Loucy (cell line): Measurements from ENCODE around the gene KLHL41.

Source experiments
- H2AFZ ChIP-seq: fragments of 200-600 bp; sonication (generic); 2 replicates; pipeline ENCODE4 v1.6.0; 2016; ENCODE audit warnings: antibody characterized with exemption, mild to moderate bottlenecking, low read length, moderate library complexity
- H3F3A ChIP-seq: fragments of 200-600 bp; 2 replicates; pipeline ENCODE4 v1.6.0; 2016; ENCODE audit warnings: antibody characterized with exemption, low read depth, mild to moderate bottlenecking
- H3K27me3 ChIP-seq: fragments of 200-600 bp; sonication (generic); 2 replicates; pipeline ENCODE4 v1.6.1; 2014; ENCODE audit warnings: low read length, mild to moderate bottlenecking; ENCODE audit not compliant: insufficient read depth, poor library complexity, severe bottlenecking
- H3K36me3 ChIP-seq: fragments of 200-600 bp; sonication (generic); 2 replicates; pipeline ENCODE4 v1.6.1; 2016; ENCODE audit warnings: low read length; ENCODE audit not compliant: insufficient read depth
- H3K4me1 ChIP-seq: fragments of 200-600 bp; sonication (generic); 2 replicates; pipeline ENCODE4 v1.5.1; 2014; ENCODE audit warnings: low read length, mild to moderate bottlenecking; ENCODE audit not compliant: insufficient read depth, poor library complexity, severe bottlenecking
- H3K4me2 ChIP-seq: fragments of 200-600 bp; sonication (generic); 2 replicates; pipeline ENCODE4 v1.6.0; 2014; ENCODE audit warnings: antibody characterized with exemption, low read length, low read depth, mild to moderate bottlenecking; ENCODE audit not compliant: poor library complexity, severe bottlenecking
- H3K4me3 ChIP-seq: fragments of 200-600 bp; sonication (generic); 2 replicates; pipeline ENCODE4 v1.5.1; 2014; ENCODE audit warnings: low read length, mild to moderate bottlenecking, mixed read lengths; ENCODE audit not compliant: poor library complexity, severe bottlenecking
- H3K79me2 ChIP-seq: fragments of 200-600 bp; sonication (generic); 2 replicates; pipeline ENCODE4 v1.6.1; 2014; ENCODE audit warnings: low read length; ENCODE audit not compliant: insufficient read depth
- H3K9ac ChIP-seq: fragments of 200-600 bp; sonication (generic); 2 replicates; pipeline ENCODE4 v1.6.0; 2014; ENCODE audit warnings: mild to moderate bottlenecking, low read depth, low read length, moderate library complexity; ENCODE audit not compliant: poor library complexity, severe bottlenecking
- H3K9me2 ChIP-seq: fragments of 200-600 bp; sonication (generic); replicated peaks from 2 replicates; pipeline ENCODE4 v1.6.1; 2016; ENCODE audit warnings: low read depth, low read length, mixed read lengths
- H3K9me3 ChIP-seq: fragments of 200-600 bp; sonication (generic); 2 replicates; pipeline ENCODE4 v1.6.1; 2014; ENCODE audit warnings: mild to moderate bottlenecking, antibody characterized with exemption, low read length, low read depth; ENCODE audit not compliant: insufficient read depth
- H4K20me1 ChIP-seq: fragments of 200-600 bp; sonication (generic); 2 replicates; pipeline ENCODE4 v1.6.0; 2014; ENCODE audit warnings: antibody characterized with exemption, low read length, mild to moderate bottlenecking; ENCODE audit not compliant: insufficient read depth, poor library complexity, severe bottlenecking
- EZH2phosphoT487 ChIP-seq: fragments of 200-600 bp; IDR thresholded peaks from 2 replicates; pipeline ENCODE4 v1.6.1; 2018; ENCODE audit warnings: antibody characterized with exemption, mild to moderate bottlenecking, moderate library complexity, borderline replicate concordance
- TF ChIP-seq, protein P1 (sequence below): fragments of 200-600 bp; sonication (generic); conservative IDR thresholded peaks from 2 replicates; pipeline ENCODE4 v1.5.1; 2014; ENCODE audit warnings: mild to moderate bottlenecking, antibody characterized with exemption, low read length

Gene KLHL41

DNA sequence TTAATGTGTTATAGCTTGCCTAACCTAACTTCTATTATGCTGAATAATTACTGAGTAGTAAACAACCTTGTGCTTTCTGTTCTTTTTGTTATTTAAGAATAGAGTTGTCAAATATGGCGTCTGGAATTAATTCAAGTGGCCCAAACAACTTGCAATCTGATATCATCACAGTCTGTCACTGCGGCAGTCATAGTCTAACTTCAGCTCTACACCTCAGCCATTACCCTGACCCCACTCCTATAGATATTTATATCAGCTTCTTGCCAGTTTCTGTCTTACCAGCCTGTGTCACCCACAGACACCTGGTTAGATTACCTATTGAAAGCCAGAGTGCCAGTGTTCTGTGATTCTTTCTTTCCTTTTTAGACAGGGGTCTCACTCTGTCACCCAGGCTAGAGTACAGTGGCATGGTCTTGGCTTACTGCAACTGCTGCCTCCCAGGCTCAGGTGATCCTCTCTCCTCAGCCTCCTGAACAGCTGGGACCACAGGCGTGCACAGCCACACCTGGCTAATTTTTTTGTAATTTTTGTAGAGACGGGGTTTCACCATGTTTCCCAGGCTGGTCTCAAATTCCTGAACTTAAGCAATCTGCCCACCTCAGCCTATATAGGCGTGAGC lies 14.1 kb upstream of the KLHL41 start:
- Histone ChIP-seq H3K4me1 (no peaks in the 10 kb centered on the region), H3K9me3 (no peaks in the 10 kb centered on the region), H3F3A (no peaks in the 10 kb centered on the region), H3K79me2 (no peaks in the 10 kb centered on the region), H3K4me3 (no peak overlapping the region), H3K9me2 (no peaks in the 10 kb centered on the region), H4K20me1 (no peaks in the 10 kb centered on the region), H3K36me3 (no peaks in the 10 kb centered on the region), H2AFZ (no peak overlapping the region), H3K4me2 (no peak overlapping the region), H3K27me3 (no peaks in the 10 kb centered on the region), H3K9ac (no peak overlapping the region)
- TF ChIP-seq, protein P1, sequence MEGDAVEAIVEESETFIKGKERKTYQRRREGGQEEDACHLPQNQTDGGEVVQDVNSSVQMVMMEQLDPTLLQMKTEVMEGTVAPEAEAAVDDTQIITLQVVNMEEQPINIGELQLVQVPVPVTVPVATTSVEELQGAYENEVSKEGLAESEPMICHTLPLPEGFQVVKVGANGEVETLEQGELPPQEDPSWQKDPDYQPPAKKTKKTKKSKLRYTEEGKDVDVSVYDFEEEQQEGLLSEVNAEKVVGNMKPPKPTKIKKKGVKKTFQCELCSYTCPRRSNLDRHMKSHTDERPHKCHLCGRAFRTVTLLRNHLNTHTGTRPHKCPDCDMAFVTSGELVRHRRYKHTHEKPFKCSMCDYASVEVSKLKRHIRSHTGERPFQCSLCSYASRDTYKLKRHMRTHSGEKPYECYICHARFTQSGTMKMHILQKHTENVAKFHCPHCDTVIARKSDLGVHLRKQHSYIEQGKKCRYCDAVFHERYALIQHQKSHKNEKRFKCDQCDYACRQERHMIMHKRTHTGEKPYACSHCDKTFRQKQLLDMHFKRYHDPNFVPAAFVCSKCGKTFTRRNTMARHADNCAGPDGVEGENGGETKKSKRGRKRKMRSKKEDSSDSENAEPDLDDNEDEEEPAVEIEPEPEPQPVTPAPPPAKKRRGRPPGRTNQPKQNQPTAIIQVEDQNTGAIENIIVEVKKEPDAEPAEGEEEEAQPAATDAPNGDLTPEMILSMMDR = no peak

DNA sequence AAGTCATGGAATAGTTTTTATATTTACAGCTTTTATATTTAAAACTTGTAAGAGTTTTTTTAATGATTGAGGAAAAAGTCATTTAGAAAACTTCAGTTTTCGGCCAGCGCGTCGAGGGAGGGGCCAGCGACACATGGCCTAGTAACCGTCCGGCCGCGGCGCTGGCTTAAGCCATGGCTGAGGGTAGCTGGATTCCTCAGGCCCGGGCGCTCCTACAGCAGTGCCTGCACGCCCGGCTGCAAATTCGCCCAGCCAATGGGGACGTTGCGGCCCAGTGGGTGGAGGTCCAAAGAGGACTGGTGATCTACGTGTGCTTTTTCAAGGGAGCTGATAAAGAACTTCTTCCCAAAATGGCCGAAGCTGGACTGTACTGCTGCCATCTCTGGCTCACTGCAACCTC lies 4.9 kb upstream of the KLHL41 start:
- Histone ChIP-seq H3K36me3 (no peaks in the 10 kb centered on the region), H3K4me2 (no peak overlapping the region), H3K9me3 (no peaks in the 10 kb centered on the region), H3K27me3 (no peaks in the 10 kb centered on the region), H4K20me1 (no peaks in the 10 kb centered on the region), H3F3A (no peaks in the 10 kb centered on the region), H3K4me3 (no peak overlapping the region), H2AFZ (no peak overlapping the region), H3K4me1 (peaks cover 4% of the 10 kb centered on the region), H3K9me2 (no peaks in the 10 kb centered on the region), H3K9ac (no peak overlapping the region), H3K79me2 (no peaks in the 10 kb centered on the region)
- TF ChIP-seq EZH2phosphoT487 = no peak
- TF ChIP-seq, protein P1 = no peak

DNA sequence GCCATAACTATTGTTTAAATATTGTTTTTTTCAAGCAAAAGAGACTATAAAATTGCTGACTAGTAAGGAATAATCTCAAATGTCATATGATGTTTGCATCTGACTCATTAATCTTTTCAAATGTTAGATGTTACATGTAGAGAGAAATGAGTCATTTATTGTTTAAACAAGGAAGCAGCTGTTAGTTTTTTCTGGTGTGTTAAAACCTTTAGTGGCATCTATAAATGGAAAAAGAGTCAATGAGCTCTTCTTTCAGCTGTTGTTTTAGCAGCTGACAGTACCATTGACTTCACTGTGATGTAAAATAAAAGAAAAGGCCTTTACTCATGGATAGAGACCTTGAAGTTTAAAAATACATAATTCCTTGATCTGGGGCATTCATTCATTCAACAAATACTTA lies 1.8 kb upstream of the KLHL41 start:
- no peak for TF ChIP-seq EZH2phosphoT487
- TF ChIP-seq, protein P1 = no peak
- Histone ChIP-seq H3K4me2 (no peak overlapping the region), H4K20me1 (no peaks in the 10 kb centered on the region), H3K9me2 (no peaks in the 10 kb centered on the region), H3K79me2 (no peaks in the 10 kb centered on the region), H3K4me3 (no peak overlapping the region), H2AFZ (no peak overlapping the region), H3K4me1 (peaks cover 4% of the 10 kb centered on the region), H3F3A (no peaks in the 10 kb centered on the region), H3K9me3 (no peaks in the 10 kb centered on the region), H3K9ac (no peak overlapping the region), H3K36me3 (no peaks in the 10 kb centered on the region), H3K27me3 (no peaks in the 10 kb centered on the region)
